Fibroblast of lung (primary cell): ENCODE measurements around the gene CPTP. TPM values are rescaled to one million over a fixed set of nuclear protein-coding genes. Genes with fewer than 3 reads are reported as not detected.

Experiments
- DNase-seq, 2 donors: peaks; one replicate each; pipeline versions ENCODE4 v3.0.0 to v3.0.0-alpha.2; 2010; ENCODE audit warnings: low read depth in 2 of 2
- H2AFZ ChIP-seq: 2 replicates; pipeline ENCODE4 v1.5.1; 2012; ENCODE audit warnings: low read length, control low read depth, inconsistent platforms
- H3K27ac ChIP-seq: 2 replicates; pipeline ENCODE4 v1.5.1; 2011; ENCODE audit warnings: low read length, control low read depth; ENCODE audit not compliant: insufficient read depth
- H3K27me3 ChIP-seq: 2 replicates; pipeline ENCODE4 v1.5.1; 2011; ENCODE audit warnings: mild to moderate bottlenecking, low read length; ENCODE audit not compliant: control insufficient read depth, insufficient read depth
- H3K36me3 ChIP-seq: 2 replicates; pipeline ENCODE4 v1.5.1; 2011; ENCODE audit warnings: low read length; ENCODE audit not compliant: control insufficient read depth, insufficient read depth
- H3K4me1 ChIP-seq: 2 replicates; pipeline ENCODE4 v1.5.1; 2011; ENCODE audit warnings: low read length; ENCODE audit not compliant: control insufficient read depth, insufficient read depth; ENCODE audit errors: extremely low read depth
- H3K4me2 ChIP-seq: 2 replicates; pipeline ENCODE4 v1.5.1; 2011; ENCODE audit warnings: low read length, control low read depth; ENCODE audit not compliant: insufficient read depth; ENCODE audit errors: extremely low read depth
- H3K4me3 ChIP-seq, 4 experiments: fragments of 200-600 bp in 1 of 4; sonication (generic) in 1 of 4; replicated peaks in 1 of 4; 2 replicates each; pipeline ENCODE4 v1.5.1; 2011 to 2016; ENCODE audit warnings: low read length in 4 of 4, low read depth in 3 of 4, mild to moderate bottlenecking in 3 of 4, control low read depth in 2 of 4, inconsistent platforms in 1 of 4, mixed read lengths in 1 of 4; ENCODE audit not compliant: insufficient read depth in 1 of 4; ENCODE audit errors: control extremely low read depth in 1 of 4
- H3K79me2 ChIP-seq: 2 replicates; pipeline ENCODE4 v1.5.1; 2012; ENCODE audit warnings: mild to moderate bottlenecking, low read length, inconsistent platforms; ENCODE audit not compliant: control insufficient read depth, insufficient read depth
- H3K9ac ChIP-seq: 2 replicates; pipeline ENCODE4 v1.5.1; 2011; ENCODE audit warnings: mild to moderate bottlenecking, low read length, control low read depth; ENCODE audit not compliant: insufficient read depth
- H3K9me3 ChIP-seq: 2 replicates; pipeline ENCODE4 v1.5.1; 2012; ENCODE audit warnings: low read depth, low read length; ENCODE audit not compliant: control insufficient read depth, insufficient read depth
- H4K20me1 ChIP-seq: 2 replicates; pipeline ENCODE4 v1.5.1; 2011; ENCODE audit warnings: low read length; ENCODE audit not compliant: control insufficient read depth, insufficient read depth; ENCODE audit errors: extremely low read depth
- EZH2 ChIP-seq: IDR thresholded peaks from 2 replicates; pipeline ENCODE4 v1.5.1; 2012; ENCODE audit warnings: low read length, control low read depth, mild to moderate bottlenecking; ENCODE audit errors: missing control alignments
- polyA plus RNA-seq, 2 donors: library from polyadenylated mRNA; depleted of rRNA in 1 of 2; stranded (reverse) in 1 of 2; unstranded in 1 of 2; fragments of >200 nt; gene quantifications; 2 replicates each; pipeline ENCODE4 v1.2.1, GENCODE V29; 2011 to 2012; ENCODE audit warnings: missing spikeins in 1 of 2
- total RNA-seq: library from RNA; depleted of rRNA; stranded (reverse); fragments of >200 nt; gene quantifications from 2 replicates; pipeline ENCODE4 v1.2.1, GENCODE V29; 2014
- TF ChIP-seq, protein P1 (sequence below), 2 donors: IDR thresholded peaks in 1 of 2; conservative IDR thresholded peaks in 1 of 2; 1 replicate in 1 of 2; 2 replicates in 1 of 2; pipeline ENCODE4 v1.5.1; 2011 to 2012; ENCODE audit warnings: low read length in 2 of 2, control low read depth in 1 of 2, inconsistent platforms in 1 of 2, low read depth in 1 of 2, mild to moderate bottlenecking in 1 of 2

Gene CPTP
- total and polyA plus RNA-seq, 2 donors (not counting 1 experiment from before 2014, with no cell fraction given) = 6.0 to 10.1 TPM

DNA sequence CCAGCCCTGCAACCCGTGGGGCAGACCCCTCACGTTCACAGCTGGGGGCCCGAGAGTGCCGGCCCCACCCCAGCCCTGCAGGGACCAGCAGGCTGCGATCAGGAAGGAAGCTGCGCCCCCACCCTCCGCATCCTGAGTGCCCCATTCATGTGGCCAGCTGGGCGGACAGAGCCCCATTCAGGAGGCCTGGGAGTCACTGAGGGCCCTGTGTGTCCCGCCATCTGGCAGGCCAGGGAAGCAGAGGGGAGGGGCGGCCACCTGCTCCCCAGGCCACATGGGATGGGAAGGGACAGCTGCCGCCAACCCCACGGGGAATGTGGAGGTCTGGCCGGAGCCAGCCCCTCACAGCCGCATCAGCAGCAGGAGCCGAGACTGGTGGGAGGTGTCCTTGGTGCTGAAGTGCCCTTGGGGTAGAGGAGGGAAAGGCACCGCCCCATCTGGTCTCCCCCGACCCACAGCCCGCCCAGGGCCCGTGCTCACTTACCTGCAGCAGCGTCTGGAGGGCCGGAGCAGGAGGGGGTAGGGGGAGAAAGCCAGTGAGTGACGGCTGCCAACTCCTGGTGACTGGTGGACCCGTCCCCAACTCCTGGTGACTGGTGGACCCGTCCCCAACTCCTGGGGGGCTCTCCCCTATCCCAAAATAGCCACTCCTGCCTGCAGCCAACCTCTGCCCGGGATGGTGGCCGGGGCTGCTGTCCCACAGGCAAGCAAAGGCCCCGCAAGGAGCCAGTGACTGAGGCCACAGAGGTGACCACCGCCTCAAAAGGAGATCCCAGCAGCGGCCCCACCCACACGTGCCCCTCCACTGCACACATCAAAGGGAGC, 25.5 kb upstream of the CPTP start:
- DNase-seq = no peak
- H3K4me3 ChIP-seq = no peak overlapping the region
- H3K79me2 ChIP-seq = peaks cover 12% of the 10 kb centered on the region
- no peak overlapping the region for H2AFZ ChIP-seq
- no peaks in the 10 kb centered on the region for H3K27me3 ChIP-seq
- H3K36me3 ChIP-seq = peaks cover 38% of the 10 kb centered on the region
- H3K9me3 ChIP-seq = no peaks in the 10 kb centered on the region
- H3K4me2 ChIP-seq = no peak overlapping the region
- no peak for TF ChIP-seq EZH2
- TF ChIP-seq, protein P1, sequence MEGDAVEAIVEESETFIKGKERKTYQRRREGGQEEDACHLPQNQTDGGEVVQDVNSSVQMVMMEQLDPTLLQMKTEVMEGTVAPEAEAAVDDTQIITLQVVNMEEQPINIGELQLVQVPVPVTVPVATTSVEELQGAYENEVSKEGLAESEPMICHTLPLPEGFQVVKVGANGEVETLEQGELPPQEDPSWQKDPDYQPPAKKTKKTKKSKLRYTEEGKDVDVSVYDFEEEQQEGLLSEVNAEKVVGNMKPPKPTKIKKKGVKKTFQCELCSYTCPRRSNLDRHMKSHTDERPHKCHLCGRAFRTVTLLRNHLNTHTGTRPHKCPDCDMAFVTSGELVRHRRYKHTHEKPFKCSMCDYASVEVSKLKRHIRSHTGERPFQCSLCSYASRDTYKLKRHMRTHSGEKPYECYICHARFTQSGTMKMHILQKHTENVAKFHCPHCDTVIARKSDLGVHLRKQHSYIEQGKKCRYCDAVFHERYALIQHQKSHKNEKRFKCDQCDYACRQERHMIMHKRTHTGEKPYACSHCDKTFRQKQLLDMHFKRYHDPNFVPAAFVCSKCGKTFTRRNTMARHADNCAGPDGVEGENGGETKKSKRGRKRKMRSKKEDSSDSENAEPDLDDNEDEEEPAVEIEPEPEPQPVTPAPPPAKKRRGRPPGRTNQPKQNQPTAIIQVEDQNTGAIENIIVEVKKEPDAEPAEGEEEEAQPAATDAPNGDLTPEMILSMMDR (conservative IDR thresholded peaks at IDR 0.05 in 1 of 2, IDR thresholded peaks at IDR 0.05 in 1 of 2; ENCODE audit: low read depth in 1 of 2, low read length in 2 of 2) = no peak
- H4K20me1 ChIP-seq = no peaks in the 10 kb centered on the region
- H3K27ac ChIP-seq = no peak overlapping the region
- H3K9ac ChIP-seq = no peak overlapping the region
- peaks cover 2% of the 10 kb centered on the region for H3K4me1 ChIP-seq

DNA sequence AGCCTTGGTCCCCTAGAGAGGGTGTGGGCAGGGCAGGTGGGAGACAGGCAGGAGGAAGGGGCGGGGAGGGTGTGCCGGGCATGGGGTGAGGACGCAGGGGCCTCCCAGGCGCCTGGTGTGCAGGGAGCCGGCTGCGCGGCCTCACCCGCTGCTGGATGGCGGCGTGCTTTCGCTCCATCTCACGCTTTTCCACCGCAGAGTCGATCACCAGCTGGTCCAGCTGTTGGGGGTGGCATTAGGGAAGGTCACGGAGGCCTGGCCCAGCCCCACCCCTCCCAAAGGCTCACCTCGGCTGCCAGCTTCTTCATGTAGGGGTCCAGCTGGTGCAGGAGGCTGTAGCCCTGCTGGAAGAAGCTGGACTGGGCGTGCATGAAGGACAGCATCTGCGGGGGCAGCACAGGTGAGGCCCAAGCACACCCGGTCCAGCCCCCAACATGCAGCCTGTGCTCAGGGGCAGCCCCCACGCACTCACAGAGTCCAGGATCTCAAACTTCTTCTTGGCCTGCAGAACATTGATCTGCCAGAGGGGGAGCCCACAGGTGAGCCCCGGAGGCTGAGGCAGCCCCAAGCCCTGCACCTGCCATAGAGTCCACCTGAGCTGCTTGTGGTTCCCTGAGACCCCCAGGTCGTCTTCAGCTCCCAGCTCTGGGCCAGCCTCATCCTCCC, 24.8 kb upstream of the CPTP start:
- Histone ChIP-seq H3K4me1 (peaks cover 8% of the 10 kb centered on the region), H3K79me2 (peaks cover 16% of the 10 kb centered on the region), H3K4me3 (no peak overlapping the region), H3K27ac (no peak overlapping the region), H3K9me3 (no peaks in the 10 kb centered on the region), H3K36me3 (peaks cover 33% of the 10 kb centered on the region), H3K9ac (no peak overlapping the region), H2AFZ (no peak overlapping the region), H4K20me1 (no peaks in the 10 kb centered on the region), H3K4me2 (no peak overlapping the region), H3K27me3 (no peaks in the 10 kb centered on the region)
- DNase-seq = no peak
- TF ChIP-seq, protein P1 (conservative IDR thresholded peaks at IDR 0.05 in 1 of 2, IDR thresholded peaks at IDR 0.05 in 1 of 2; ENCODE audit: low read depth in 1 of 2, low read length in 2 of 2) = peak in 1 of 2 donors; percentile 22
- no peak for TF ChIP-seq EZH2

DNA sequence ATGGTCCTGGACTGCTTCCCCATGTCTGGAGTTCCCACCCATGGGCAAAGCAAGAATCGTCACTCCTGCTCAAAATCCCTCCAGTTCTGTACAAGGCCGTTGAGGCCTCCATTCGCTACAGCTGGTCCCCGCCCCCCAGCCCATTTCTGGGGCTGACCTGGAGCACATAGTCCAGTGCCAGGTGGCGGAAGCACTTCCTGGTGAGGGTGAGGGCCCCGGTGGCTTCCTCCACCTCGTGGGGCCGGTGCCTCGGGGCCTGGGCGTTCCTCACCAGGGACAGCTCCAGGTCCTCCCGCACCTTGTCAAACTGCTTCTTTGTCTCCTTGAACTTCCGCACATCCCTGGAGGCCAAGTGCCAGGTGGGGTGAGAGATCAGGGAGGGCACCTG, 24.3 kb upstream of the CPTP start:
- Histone ChIP-seq H4K20me1 (no peaks in the 10 kb centered on the region), H3K27me3 (no peaks in the 10 kb centered on the region), H3K36me3 (peaks cover 29% of the 10 kb centered on the region)

More for the DNA sequence above, 24.3 kb upstream of the CPTP start:
- Histone ChIP-seq H3K79me2 (peaks cover 20% of the 10 kb centered on the region), H3K9me3 (no peaks in the 10 kb centered on the region), H3K27ac (no peak overlapping the region), H3K4me2 (no peak overlapping the region), H2AFZ (no peak overlapping the region), H3K4me1 (peaks cover 12% of the 10 kb centered on the region), H3K4me3 (no peak overlapping the region), H3K9ac (no peak overlapping the region)
- DNase-seq = no peak
- TF ChIP-seq EZH2 = no peak
- TF ChIP-seq, protein P1 (conservative IDR thresholded peaks at IDR 0.05 in 1 of 2, IDR thresholded peaks at IDR 0.05 in 1 of 2; ENCODE audit: low read depth in 1 of 2, low read length in 2 of 2) = no peak
